ENCODE data around the gene GCK.
"Not testable (repeated sequence)": the region's sequence is repeated elsewhere in the genome, so short reads cannot be mapped to it uniquely, and the experiment has no call there.

Gene GCK

DNA sequence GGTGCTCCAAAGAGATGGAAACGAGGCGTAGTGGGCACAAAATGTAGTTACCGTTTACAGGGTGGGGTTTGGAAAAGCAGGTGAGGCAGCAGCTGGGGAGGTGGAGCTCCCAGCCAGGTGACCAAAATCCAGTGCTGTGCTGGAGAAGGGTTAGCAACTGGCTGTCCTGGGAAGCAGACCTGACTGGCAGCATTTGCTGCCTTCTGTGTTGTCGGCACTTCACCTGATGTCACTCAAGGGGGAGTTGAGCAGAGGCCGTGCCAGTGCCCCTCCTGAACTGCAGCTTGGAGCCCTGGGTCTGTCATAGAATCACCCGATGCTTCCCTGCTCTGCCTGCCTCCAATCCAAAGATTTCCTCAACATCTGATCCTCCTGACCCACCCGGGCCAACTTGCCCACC lies 12.8 kb downstream of the GCK start:
- DNase-seq: no peak

- DNase-seq: no peak
Observed at GRCh38 chr7:44175730-44176129, 13.5 kb downstream of the GCK start.

DNA sequence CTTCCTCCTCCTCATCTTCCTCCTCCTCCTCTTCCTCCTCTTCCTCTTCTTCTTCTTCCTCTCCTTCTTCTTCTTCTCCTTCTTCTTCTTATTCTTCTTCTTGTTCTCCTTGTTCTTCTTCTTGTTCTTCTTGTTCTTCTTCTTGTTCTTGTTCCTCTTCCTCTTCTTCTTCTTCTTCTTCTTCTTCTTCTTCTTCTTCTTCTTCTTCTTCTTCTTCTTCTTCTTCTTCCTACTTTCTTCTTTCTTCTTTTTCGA lies 14.6 kb downstream of the GCK start:
- not testable (repeated sequence) for DNase-seq

DNA sequence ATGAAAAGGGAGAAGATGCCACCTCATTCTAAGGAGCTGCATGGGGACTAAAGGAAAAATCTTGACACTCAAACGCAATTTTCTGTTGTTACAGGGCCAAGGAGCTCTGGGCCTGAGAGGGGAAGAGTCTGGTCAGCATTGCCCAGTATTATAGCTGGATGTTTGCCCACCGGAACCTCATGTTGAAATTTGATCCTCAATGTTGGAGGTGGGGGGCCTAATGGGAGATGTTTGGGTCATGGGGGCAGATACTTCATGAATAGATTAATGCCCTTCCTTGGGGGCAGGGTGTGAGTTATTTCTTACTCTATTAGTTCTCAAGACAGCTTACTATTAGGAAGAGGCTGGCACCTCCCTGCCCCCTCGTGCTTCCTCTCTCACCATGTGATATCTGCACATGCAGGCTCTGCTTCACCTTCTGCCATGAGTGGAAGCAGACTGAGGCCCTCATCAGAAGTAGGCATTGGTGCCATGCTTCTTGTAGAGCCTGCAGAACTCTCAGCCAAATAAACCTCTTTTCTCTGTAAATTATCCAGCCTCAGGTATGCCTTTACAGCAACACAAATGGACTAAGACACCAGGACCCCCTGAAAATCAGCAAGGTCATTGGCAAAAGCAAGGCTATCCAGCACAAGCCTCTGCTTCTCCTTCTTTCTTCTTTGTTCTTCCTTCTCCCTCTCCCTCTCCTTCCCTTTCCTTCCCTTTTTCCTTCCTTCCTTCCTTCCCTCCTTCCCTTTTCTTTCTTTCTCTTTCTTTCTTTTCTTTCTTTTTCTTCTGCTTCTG lies 15.1 kb downstream of the GCK start:
- DNase-seq: no peak

DNA sequence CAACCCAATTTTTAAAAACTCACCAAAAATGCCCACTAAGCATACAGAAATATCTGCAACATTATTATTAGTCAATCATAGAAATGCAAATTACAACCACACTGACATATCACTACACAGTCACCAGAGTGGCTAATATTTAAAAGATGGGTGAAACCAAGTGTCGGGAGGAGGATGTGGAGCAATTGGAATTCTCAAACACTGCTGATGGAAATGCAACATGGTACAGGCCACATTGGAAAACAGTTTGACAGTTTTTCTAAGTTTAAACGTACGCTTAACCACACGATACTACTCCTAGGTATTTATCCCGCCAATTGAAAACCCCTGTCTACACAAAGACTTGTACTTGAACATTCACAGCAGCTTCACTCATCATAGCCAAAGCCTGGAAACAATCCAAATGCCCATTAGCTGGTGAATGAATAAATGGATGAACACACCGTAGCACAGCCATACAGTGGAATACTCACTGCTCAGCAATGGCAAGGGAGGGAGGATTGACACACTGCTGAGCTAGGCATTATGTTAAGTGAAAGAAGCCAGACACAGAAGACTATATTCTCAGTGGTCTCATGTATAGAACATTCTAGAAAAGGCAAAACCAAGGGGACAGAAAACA lies 16.3 kb downstream of the GCK start:
- DNase-seq: no peak

DNA sequence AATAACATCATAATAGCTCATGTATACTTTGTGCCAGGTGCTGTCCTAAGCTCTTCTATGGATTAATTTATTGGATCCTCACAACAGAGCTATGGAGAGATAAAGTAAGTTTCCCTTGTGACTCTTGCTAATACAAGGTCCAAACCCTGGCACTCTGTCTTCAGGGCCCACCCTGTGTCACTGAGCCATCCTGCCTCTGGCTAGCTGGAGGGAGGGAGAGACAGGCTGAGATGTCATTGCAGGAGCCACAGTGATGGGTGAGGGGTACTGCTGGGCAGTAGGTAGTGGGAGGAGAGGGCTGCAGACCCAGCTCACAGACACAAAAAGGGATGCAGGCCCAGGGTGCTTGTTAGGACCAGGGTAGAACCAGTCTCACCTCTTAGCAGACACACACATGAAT lies 16.9 kb downstream of the GCK start:
- no peak for DNase-seq

DNA sequence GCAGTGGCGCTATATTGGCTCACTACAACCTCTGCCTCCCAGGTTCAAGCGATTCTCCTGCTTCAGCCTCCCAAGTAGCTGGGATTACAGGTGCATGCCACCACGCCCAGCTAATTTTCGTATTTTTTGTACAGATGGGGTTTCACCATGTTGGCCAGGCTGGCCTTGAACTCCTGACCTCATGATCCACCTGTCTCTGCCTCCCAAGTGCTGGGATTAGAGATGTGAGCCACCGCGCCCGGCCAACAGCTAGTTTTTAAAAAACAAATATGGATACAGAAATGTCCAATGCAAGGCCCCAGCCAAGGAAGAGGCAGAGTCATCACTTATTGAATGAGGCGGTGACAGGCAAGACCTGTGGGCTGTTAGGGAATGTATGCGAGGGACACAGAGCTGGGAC lies 17.3 kb downstream of the GCK start:
- not testable (repeated sequence) for DNase-seq

DNA sequence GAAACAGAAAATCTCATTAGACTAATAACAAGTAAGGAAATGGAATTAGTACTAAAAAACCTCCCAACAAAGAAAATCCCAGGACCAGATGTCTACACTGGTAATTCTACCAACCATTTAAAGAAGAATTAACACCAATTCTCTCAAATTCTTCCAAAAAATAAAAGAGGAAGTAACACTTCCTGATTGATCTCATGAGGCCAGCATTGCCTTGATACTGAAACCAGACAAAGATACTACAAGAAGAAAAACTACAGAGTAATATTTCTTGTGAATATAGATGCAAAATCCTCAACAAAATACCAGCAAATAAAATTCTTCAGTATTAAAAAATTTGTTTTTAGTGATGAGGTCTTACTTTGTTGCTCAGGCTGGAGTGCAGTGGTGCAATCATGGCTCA lies 21.3 kb downstream of the GCK start:
- no peak for DNase-seq

- DNase-seq: no peak
Observed at GRCh38 chr7:44163591-44163990, 25.6 kb downstream of the GCK start.

GRCh38 chr7:44162785-44163395 lies 26.3 kb downstream of the GCK start:
- no peak for DNase-seq

DNA sequence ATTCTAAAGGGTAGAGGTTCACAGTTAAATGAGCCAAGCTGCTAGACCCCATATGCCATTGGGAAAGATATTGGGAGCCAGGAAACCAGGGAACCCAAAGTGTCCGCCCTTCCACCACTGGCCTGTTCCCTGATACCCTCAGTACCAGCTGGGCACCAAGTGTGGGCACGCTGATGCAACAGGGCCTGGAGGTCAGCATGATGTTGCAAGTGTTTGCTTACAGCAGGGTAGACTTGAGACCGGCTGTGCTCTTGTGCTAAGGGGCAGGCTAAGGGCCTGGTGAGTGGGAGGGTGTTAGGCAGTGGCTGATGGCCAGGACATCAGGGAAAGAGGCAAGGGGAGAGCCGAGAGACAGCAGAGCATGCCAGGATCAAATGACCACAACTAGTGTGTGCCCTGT lies 27.1 kb downstream of the GCK start:
- no peak for DNase-seq

GRCh38 chr7:44161371-44161770 lies 27.9 kb downstream of the GCK start:
- no peak for DNase-seq

DNA sequence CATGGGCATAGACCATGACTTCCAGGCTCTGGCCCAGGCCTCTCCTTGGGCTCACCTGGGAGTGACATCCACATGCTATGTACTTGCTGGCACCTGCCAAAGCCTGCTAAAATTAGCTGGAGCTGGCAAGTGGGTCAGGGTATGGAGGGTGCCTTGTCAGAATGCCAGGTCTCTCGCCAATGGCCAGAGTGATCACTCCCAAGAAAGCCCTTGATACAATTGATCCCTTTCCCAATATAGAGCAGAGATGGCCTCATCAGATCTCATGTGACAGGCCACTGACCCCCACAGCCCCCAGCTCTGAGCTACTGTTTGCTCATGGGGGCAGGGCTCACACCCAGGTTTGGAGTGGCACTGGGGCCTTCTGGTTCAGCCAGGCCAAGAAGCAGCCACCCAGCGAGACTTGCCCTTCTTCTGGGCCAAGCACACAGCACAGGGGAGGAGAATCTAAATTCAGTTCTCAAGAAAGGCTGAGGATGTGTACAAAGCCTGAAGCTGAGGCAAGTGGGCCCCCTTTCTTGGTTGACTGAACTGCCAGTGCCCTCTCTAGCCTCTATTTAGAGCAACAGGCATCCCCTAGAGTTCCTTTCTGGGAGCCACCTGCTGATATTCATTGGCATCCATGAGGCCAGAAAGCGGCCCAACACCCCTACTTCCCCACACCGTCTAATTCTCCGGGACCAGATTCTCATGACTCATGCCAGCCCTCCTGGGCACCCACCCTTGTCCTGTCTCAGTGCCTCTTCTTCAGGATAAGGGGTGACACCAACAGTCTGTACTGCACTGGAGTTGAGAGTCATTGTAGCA lies 29.2 kb downstream of the GCK start:
- no peak for DNase-seq

- no peak for DNase-seq
Observed at GRCh38 chr7:44158873-44159631, 30.2 kb downstream of the GCK start.

DNA sequence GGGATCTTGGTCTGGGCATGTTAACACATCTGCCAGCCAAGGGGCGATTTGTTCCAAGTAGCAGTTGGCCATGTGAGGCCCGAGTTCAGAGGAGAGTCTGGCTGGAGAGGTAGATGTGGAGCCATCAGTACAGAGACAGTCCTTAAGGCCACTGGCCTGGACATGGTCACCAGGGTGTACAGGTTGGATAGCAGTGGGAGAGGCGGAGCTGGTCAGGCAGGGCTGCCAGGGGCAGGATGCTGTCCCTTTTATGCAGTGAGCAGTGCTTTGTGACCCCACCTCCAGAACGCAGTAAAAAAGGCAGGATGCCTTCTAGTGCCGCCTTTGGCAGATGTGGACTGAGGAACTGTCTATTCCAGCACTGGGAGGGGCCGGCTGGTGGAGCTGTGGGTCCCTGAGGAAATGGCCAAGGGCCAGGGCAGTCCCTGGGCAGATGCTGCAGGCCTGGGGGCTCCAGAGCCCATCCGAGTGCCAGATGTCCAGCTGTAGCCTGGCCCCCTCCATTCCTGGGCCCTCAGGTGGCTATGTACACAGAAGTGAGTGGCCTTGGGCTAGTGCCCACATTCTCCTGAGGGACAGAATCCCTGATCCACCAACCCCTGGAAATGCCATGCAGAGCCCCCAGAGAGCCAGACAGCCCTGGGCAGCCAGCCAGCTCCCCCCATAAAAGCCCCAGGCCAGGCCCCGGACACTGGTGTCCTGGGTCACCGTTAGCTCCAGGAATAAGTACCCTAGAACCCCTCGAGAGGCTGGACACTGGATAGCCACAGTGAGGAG lies 31.0 kb downstream of the GCK start:
- DNase-seq: no peak

DNA sequence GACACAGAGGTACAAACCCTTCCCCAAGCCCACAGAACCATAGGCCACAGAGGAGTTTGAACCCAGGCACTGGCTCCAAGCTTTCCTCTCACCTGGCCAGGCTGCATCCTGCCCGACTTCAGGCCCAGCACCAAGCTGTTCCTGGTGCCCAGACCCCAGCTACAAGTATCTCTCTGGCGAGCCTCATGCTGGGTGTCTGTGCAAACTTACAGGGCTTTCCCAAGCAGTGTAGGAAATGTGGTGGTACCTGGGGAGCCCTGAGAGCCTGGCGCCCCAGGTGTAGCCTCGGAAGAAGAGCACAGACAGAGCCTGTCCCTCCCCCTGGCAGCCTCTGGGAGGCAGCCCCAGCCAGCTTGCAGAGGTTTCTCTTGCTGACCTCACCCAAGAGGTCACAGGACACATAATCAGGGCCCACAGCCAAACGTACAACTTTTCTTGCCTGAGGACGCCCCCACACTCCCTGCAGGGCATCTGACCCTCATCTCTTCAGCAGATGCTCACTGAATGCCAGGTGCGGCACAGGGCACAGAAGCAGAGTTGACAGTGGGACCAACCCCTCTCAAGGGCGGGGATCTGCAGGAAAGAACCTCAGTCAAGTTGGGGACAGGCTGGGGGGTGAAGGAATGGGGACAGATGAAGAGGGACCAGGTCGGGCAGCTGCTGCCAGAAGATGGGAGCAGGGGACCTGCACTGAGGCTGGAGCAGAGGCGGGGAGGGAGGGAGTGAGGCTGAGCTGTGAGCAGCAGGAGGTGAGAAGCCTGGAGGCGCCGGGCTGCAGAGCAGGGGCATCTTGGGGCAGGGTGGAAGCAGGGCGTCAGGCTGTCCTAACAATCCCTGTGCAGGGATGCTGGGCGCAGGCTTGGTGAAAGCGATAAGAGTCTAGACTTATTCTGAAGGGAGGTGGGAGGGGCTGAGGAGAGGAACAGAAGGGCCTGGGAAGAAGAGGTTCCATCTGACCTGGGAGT lies 31.8 kb downstream of the GCK start:
- no peak for DNase-seq

DNA sequence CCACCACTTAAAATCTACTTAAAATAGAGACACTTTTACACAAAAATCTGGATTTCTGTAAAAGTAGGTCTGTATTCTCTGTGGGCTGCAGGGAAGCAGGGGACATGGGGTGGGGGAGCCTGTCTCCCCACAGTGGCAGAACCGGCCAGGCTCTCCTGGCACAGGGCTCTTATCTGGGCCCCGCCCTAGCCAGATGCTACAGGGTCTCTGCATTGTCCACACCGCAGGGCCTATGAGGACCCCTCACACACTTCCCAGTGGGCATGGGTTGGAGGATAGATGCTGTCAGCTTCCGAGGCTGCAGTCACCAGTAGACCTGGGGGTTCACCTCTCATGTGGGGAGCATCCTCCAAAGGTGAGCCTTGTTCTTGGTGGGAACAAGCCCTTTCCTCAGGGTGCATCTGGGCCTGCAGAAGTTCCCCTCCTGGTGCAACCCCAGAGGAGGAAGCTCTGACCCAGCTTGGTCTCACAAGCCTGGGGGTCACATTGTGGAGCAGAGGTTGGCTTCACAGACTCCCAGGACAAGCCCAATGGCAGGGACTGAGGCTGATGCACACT lies 32.7 kb downstream of the GCK start:
- no peak for DNase-seq

DNA sequence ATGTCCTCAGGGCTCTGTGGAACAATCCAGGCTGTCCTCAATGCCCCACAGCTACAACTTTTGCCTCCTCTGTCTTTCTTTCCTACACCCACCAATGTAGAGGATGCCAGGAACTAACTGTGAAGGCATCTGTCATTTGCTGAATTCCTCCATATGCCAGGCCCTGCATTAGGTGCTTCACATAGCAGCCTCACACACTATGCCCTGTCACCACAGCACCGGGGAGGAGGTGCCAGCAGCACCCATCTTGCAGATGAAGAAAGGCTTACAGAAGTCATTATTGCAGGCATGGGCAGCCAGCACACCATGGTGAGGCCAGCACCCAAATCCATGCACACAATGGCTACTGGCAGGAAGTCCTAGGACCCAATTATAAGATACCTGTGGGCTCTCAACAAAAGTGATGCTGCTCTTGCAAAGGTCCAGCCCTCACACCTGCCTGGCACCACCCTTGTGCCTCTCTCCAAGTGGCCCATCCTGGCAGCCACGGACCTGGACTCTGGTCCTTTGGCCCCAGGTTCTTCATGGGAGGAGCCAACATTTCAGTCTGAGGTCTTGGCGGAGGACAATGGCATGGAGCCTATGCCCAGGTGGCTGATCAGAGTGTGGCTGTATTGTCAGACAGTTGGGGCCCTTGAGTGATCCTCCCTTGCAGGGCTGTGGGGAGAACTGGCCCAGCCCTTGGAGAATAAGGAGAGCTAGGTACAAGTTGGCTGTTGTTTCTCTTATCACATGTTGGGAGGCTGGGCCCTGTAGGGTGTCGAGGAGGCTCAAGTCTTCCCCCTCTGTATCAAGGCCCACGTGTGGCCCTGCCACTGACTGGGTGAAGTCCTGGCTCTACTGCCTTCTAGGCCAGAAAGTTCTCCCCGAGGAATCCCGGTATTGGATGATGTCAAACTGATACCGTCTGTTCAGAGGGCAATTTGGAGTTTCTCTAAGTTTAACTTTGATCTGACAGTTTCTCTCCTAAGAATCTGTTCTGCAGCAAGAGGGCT lies 33.8 kb downstream of the GCK start:
- DNase-seq: no peak

- DNase-seq: no peak
Observed at GRCh38 chr7:44154703-44155102, 34.5 kb downstream of the GCK start.
